RPMI7951 (cell line): ENCODE data around the gene ITPRID1. TPM values are rescaled to one million over a fixed set of nuclear protein-coding genes. Genes with fewer than 3 reads are reported as not detected.
A peak's percentile ranks its signal among the peaks of the same experiment; 100 is the strongest.
"Not testable (repeated sequence)": the region's sequence is repeated elsewhere in the genome, so short reads cannot be mapped to it uniquely, and the experiment has no call there.

Experiments used
- DNase-seq: peaks from one replicate; pipeline ENCODE4 v3.0.0-alpha.2; 2012; ENCODE audit warnings: low read depth
- total RNA-seq: library from RNA; depleted of rRNA; stranded (reverse); fragments of >200 nt; shearing (Covaris generic); gene quantifications from 2 replicates; pipeline ENCODE4 v1.2.3, GENCODE V29; 2014

ITPRID1 gene
- total RNA-seq, 1 experiment from 2014 or later = not detected

- DNase-seq = no peak
These were observed 3.0 kb downstream of the ITPRID1 start for GRCh38 chr7:31516680-31517502.

GRCh38 chr7:31517513-31517912 is 3.6 kb downstream of the ITPRID1 start:
- no peak for DNase-seq

- no peak for DNase-seq
These were observed 4.9 kb downstream of the ITPRID1 start for GRCh38 chr7:31518766-31519165.

GRCh38 chr7:31521336-31522010 is 7.6 kb downstream of the ITPRID1 start:
- DNase-seq = no peak

GRCh38 chr7:31526864-31527263 is 13.0 kb downstream of the ITPRID1 start:
- no peak for DNase-seq

- no peak for DNase-seq
These were observed 15.2 kb downstream of the ITPRID1 start for GRCh38 chr7:31529103-31529502.

- not testable (repeated sequence) for DNase-seq
These were observed 26.8 kb downstream of the ITPRID1 start for GRCh38 chr7:31540651-31541185.

- no peak for DNase-seq
These were observed 31.7 kb downstream of the ITPRID1 start for GRCh38 chr7:31545549-31545948.

- no peak for DNase-seq
These were observed 35.7 kb downstream of the ITPRID1 start for GRCh38 chr7:31549611-31550010.

- DNase-seq = peak; percentile 5
These were observed 36.5 kb downstream of the ITPRID1 start for GRCh38 chr7:31550432-31550831.

GRCh38 chr7:31553661-31554081 is 39.8 kb downstream of the ITPRID1 start:
- no peak for DNase-seq

- DNase-seq = no peak
These were observed 48.1 kb downstream of the ITPRID1 start for GRCh38 chr7:31562002-31562401.

- DNase-seq = no peak
These were observed 49.6 kb downstream of the ITPRID1 start for GRCh38 chr7:31563522-31563921.

GRCh38 chr7:31563951-31564350 is 50.1 kb downstream of the ITPRID1 start:
- no peak for DNase-seq

- DNase-seq = no peak
These were observed 50.8 kb downstream of the ITPRID1 start for GRCh38 chr7:31564661-31565060.

GRCh38 chr7:31569528-31569927 is 55.6 kb downstream of the ITPRID1 start:
- DNase-seq = no peak

GRCh38 chr7:31583526-31583925 is 69.6 kb downstream of the ITPRID1 start:
- DNase-seq = no peak

- DNase-seq = no peak
These were observed 70.1 kb downstream of the ITPRID1 start for GRCh38 chr7:31583942-31584341.

GRCh38 chr7:31595390-31595789 is 81.5 kb downstream of the ITPRID1 start:
- DNase-seq = no peak

GRCh38 chr7:31602041-31602625 is 88.2 kb downstream of the ITPRID1 start:
- DNase-seq = no peak

- peak; percentile 67 for DNase-seq
These were observed 89.2 kb downstream of the ITPRID1 start for GRCh38 chr7:31603046-31603445.

GRCh38 chr7:31613604-31614003 is 99.7 kb downstream of the ITPRID1 start:
- DNase-seq = no peak

- peak; percentile 13 for DNase-seq
These were observed 119.6 kb downstream of the ITPRID1 start for GRCh38 chr7:31633467-31633866.
